Measurements from ENCODE around the gene MKLN1. TPM values are rescaled to one million over a fixed set of nuclear protein-coding genes. Genes with fewer than 3 reads are reported as not detected.
A peak's percentile ranks its signal among the peaks of the same experiment; 100 is the strongest.

Gene MKLN1
- total RNA-seq, 1 donor from 2014 or later: 44.9 TPM

DNA sequence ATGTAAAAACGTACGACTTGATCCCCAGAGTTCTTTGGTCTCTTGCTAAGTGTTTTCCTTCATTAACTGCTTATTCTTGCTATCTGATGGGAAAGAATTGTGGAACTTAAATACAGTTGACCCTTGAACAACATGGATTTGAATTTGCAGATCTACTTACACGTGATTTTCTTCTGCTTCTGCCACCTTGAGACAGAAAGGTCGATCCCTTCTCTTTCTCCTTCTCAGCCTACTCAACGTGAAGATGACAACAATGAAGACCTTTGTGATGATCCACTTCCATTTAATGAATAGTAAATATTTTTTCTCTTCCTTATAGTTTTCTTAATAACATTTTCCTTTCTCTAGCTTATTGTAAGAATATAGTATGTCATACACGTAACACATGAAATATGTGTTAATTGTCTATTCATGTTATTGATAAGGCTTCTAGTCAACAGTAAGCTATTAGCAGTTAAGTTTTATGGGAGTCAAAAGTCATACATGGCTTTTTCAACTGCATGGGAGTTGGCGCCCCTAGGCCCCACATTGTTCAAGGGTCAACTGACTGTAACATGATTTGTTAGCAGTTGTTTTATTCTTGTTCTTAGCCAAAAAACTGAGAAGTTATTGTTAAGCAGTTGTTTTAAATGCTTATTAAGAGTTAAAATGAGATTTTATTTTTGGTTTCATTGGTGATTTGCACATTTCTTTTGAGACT, 11.2 kb downstream of the MKLN1 start:
- ATAC-seq: no peak
- intact Hi-C loops (cut with micrococcal nuclease): no loop called here
- no peak for DNase-seq

DNA sequence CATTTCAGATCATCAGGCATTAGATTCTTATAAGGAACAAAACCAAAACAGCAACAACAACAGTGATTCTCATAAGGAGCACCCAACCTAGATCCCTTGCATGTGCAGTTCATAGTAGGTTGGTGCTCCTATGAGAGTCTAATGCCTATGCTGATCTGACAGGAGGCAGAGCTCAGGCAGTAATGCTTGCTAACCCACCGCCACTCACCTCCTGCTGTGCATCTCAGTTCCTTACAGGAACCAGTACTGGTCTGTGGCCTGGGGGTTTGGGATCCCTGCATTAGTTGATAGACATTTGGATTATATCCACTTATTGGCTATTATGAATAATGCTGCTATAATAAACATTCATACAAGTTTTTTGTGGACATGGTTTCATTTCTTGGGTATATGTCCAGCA, 14.0 kb downstream of the MKLN1 start:
- intact Hi-C loops (cut with micrococcal nuclease): no loop called here
- ATAC-seq (no peak), DNase-seq (no peak)

DNA sequence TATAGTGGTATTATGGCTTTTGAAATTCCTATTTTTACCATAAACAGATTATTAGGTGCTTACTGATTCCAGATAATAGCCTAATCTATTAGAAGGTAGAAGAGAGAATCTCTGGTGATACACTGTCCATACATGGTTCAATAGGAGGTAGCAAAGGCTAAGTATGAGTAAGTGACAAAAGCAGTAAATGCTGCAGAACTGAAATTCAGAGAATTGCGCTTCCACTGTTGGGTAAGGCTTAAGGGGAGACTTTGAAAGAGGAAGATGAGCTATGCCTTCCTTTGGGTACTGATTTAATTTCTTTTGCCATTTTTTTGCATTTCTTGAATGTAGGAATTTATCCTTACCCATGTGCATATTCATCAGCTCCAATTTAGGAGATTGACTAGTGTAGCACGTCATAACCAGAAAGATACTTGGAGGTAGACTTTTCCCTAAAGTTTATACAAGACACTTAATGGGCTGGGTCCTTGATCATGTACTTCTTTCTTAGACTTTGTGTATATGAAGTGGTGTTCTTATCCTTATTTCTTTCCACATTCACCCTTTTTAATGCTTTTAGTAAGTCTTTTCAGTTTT, 15.3 kb downstream of the MKLN1 start:
- no peak for DNase-seq
- no peak for ATAC-seq
- intact Hi-C loops (cut with micrococcal nuclease): no loop called here

DNA sequence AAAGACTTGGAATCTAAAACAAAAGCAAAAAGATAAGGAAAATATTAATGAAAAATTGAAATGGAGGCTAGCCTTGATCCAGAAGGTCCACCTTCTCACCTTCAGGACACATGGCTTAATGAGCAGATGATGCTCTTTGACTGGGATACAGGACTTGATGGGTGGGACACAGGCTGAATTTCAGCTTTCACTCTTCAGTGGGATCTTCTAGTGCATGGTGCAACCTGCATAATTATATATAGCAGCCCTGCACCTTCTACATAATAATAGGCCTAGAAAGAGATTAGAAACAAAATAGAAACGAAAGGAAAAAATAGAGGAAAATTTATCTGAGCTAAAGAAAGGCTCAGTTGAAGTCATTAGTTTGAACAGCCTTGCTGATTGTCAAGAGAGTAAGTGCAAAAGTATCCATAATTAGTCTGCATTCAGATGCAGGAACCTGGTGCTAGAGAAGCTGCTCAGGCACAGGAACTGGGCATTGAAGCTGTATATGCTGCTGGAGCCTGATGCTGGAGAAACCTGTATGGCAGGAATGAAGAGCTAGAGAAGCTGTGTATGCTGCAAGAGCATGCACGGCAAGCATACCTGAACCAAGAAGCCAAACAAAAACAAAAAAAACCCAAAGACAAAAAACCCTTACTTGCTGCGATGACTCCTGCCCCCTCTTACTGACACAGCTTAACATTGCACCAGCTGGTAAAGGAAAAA, 19.4 kb downstream of the MKLN1 start:
- no peak for DNase-seq
- peak; percentile 15 for ATAC-seq
- intact Hi-C loops (cut with micrococcal nuclease): no loop called here

DNA sequence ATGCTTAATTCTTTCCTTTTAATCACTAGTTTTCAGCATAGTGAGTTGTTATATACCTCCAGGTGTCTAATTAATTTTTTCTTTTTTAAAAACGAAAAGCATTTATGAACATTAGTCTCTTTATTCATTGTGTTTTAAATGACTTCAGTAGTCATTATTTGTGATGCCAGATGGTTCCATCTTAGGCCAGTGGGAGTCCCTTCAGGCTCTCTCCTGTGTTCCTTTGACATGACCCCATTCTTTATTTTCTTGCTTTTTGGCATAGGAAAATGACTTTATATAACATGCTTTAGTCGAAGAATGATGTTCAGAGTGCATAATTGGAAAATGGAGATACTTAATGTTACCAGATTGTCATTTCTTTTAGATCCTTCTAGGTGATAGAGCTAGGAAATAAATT, 24.4 kb downstream of the MKLN1 start:
- ATAC-seq (no peak), DNase-seq (no peak)
- intact Hi-C loops (cut with micrococcal nuclease): no loop called here

DNA sequence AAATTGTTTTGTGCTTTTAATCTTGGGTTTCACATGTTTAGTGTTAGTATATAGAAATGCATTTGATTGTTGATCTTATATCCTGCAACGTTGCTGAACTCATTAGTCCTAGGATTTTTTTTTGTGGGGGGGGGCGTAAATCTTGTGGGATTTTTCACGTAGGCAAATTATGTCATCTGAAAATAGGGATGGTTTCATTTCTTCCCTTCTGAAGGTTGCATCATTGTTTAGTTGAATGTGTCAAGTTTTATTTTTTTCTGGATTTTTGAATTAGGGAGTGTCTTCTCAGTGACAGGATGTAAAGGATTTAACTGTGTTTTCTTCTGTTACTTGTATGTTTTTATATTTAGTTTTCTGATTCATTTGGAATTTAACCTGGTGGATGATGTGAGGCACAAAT, 26.7 kb downstream of the MKLN1 start:
- ATAC-seq (no peak), DNase-seq (no peak)
- intact Hi-C loops (cut with micrococcal nuclease): no loop called here

DNA sequence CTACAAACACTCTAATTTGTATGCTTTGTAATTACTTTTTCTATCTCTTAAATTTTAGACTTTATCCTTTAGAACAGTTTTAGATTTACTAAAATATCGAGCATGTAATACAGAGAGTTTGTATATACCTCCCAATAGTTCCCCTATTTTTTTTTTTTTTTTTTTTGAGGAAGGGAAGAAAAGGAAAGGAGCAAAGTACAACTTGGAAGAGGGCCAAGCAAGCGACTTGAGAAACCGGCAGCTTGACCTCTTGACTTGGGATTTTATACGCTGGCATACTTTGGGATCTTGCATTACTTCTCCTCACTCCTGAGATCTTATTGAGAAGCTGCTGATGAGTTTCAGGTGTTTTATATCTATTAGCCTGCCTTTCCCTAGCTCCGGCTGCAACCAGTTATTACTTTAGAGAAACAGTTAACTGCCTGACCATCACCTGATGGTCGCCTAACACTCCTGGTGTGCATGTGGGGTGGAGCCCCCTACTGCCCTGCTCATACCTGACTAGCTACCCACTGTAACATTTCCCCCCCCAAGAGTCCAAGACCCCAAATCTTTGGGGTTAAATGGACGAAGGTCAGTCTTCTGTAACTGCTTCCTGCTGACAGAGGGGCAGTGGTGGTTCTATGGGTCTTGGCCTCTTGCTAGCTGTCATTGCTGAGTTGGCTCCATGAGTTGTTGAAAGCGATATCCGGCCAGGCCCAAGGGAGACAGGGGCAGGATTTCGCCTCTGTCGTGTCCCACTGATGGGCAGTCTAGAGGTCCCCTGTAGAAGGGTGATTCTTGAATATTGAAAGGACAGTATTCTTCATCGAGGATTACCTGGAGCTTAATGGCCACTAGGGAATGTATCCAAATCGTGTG, 28.5 kb downstream of the MKLN1 start:
- DNase-seq: no peak
- ATAC-seq: peak; percentile 23
- intact Hi-C loops (cut with micrococcal nuclease): no loop called here

DNA sequence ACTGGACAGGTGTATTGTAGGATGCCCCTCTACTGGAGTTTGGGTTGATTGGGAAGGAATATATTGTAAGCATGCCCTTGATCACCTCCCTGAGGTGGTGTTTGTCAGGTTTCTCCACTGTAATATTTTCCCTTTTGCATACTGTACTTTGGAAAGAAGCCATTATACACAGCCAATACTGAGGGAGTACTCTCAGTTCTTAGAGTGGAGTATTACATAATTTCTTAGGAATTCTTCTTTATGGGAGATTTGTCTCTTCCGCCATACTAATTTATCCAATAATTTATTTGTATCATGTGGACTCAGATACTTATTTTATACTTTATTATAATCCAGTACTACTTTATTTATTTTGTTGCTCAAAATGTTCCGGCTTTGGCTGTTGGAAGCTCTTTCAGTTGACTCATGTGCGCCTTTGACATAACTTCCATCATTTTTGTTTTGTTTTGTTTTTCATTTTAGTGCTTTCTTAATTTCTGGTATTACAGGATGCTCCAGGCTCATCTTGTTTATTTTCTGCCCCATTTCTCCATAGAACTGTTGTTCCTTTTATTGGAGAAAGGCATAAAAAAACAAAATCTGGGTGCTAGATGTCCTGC, 29.7 kb downstream of the MKLN1 start:
- intact Hi-C loops (cut with micrococcal nuclease): no loop called here
- DNase-seq (no peak), ATAC-seq (peak; percentile 52)

DNA sequence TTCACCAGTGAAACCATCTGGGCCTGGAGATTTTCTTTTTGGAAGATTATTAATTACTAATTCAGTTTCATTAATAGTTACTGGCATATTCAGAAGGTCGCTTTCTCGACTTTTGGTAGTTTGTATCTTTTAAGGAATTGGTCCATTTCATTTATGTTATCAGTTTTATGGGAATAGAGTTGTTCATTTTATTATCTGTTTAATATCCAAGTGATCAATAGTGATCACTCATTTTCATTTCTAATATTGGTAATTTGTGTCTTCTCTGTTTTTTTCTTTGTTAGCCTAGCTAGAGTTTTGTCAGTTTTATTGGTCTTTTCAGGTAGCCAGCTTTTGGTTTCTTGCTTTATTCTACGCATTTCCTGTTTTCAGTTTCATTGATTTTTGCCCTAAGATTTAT, 31.0 kb downstream of the MKLN1 start:
- no peak for DNase-seq
- intact Hi-C loops (cut with micrococcal nuclease): no loop called here
- no peak for ATAC-seq

DNA sequence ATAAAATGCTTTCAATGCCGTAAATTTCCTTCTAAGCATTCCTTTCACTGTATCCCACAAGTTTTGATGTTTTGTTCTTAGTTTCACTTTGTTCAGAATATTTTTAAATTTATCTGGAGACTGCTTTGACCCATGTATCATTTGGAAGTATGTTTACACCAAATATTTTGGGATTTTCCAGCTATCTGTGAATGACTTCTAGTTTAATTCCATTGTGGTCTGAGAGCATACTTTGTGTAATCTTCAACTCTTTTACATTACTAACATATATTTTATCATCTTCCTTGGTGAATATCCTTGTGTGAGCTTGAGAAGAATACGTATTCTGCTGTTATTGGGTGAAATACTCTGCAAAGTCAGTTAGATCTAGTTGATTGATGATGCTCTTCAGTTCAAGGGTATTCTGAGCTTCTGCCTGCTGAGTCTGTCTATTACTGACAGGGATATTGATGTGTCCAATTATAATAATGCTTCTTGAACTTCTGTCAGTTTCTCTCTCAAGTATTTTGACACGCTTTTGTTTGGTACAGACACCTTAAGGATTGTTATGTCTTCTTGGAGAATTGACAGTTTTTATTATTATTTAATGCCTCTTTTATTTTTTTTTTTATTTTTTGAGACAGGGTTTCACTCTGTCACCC, 31.6 kb downstream of the MKLN1 start:
- no peak for DNase-seq
- ATAC-seq: no peak
- intact Hi-C loops (cut with micrococcal nuclease): no loop called here

DNA sequence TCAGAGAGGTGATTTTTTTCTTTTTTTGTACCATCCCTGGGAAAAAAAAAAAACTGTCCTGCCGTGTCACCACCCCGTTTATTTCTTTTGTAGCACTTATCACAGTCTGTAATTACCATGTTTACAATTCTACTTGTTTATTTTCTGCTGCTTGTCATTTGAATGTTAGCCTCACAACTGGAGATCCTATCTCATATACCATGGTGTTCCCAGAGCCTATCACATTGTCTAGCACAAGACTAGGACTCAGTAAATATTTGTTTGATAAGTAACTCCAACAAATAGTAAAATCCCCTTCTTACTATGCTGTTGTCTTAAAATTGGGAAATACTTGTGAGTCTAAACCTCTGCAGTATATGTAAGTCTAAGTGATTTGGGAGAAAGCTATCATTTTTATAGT, 36.0 kb downstream of the MKLN1 start:
- DNase-seq (no peak), ATAC-seq (no peak)
- intact Hi-C loops (cut with micrococcal nuclease): no loop called here

DNA sequence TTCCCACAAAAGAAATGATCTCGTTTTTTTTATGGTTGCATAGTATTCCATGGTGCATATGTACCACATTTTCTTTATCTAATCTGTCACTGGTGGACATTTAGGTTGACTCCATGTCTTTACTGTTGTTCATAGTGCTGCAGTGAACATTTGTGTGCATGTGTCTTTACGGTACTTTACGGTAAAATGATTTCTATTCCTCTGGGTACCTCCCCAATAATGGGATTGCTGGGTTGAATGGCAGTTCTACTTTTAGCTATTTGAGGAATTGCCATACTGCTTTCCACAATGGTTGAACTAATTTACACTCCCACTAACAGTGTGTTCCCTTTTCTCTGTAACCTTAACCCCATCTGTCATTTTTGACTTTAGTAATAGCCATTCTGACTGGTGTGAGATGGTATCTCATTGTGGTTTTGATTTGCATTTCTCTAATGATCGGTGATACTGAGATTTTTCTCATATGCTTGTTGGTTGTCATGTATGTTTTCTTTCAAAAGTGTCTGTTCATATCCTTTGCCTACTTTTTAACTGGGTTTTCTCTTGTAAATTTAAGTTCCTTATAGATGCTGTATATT, 37.2 kb downstream of the MKLN1 start:
- DNase-seq (no peak), ATAC-seq (no peak)
- intact Hi-C loops (cut with micrococcal nuclease): no loop called here

DNA sequence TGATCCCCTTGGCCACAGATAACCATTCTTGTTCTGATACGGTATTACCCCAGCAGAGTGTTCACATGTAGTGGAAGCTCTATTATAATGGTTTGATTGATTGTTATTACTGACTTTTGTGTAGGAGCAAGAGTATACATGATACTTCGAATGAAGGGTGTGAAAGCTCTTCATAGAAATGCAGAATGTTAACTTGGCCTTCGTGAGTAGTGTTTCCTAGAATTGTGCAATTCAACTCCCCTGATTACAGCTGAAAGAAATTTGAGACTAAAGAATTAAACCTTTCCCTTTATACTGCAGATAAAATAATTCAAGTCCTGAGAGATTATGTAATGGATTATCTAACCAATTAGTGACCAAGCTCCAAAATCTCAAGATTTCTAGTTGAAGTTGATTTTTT, 38.2 kb downstream of the MKLN1 start:
- DNase-seq: no peak
- ATAC-seq: peak; percentile 74
- intact Hi-C loops (cut with micrococcal nuclease): no loop called here

DNA sequence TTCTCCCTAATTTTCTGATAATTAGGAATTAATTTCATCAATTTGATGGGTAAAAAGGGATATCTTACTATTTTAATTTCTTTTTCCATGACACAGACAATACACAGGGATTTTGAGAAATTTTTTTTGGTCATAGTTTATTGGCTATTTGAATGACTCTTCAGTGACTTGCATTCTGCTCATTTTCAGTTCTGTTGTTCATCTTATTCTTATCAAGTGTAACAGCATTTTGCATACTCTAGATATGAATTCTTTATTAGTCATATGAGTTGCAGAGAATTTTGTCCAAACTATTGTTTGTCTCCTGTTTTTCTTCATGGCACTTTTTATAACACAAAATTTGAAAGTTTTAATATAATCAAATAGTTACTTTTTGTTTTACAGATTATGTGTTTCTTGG, 41.7 kb downstream of the MKLN1 start:
- no peak for DNase-seq
- intact Hi-C loops (cut with micrococcal nuclease): no loop called here
- ATAC-seq: no peak

DNA sequence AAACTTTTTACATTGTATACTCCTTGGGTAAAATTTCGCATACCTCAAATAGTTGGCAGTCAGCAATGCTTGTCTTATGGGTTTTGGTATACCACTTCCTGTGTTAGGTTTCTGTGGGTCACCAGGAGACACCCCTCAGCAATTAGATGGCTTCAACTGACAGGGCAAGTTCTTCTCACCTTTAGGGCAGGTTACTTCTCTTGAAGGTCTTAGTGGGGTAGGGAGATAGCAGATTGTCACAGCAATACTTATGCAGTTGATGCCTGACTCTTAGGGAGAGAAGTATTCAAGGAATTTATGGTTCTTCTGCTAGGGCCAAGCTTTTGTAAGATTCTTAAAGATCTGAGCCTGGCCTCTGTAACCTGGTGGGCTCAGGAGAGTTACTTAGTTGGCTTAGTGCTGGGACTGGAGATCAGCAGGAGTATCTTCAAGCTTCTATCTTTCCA, 42.9 kb downstream of the MKLN1 start:
- no peak for DNase-seq
- ATAC-seq: no peak
- intact Hi-C loops (cut with micrococcal nuclease): no loop called here

DNA sequence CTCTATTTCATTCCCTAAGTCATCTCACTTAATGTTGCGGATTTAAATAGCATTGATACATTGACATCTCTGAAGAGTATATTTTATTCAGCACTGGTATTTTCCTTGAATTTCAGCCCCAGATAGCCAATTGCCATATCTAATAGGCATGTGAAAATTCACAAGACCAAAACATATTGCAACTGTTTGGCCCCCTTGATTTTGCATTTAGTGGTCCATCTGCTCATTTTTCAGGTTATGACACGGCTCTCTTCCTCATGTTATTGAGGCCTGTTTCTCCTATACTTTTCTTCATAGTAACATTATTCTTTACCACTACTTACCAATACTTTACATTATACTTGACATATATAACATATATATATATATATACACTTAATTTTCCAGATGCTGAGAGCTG, 43.7 kb downstream of the MKLN1 start:
- DNase-seq (no peak), ATAC-seq (no peak)
- intact Hi-C loops (cut with micrococcal nuclease): no loop called here

DNA sequence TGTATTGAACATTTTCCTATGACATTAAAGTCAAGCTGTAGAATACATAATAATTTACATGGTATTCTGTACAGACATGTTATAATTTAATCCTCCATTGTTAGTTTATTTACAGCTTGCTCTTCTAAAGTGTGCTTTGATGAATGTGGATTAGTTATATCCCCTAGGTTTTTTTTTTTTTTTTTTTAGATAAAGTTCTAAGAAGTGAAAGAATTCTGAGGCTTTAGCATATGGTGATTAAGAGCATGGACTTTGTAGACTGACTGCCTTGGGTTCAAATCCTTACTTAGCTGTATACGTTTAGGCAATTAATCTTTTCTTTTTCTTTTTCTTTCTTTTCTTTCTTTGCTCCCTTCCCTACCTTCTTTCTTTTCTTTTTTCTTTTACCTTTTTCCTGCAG, 44.9 kb downstream of the MKLN1 start:
- ATAC-seq (no peak), DNase-seq (no peak)
- intact Hi-C loops (cut with micrococcal nuclease): no loop called here

DNA sequence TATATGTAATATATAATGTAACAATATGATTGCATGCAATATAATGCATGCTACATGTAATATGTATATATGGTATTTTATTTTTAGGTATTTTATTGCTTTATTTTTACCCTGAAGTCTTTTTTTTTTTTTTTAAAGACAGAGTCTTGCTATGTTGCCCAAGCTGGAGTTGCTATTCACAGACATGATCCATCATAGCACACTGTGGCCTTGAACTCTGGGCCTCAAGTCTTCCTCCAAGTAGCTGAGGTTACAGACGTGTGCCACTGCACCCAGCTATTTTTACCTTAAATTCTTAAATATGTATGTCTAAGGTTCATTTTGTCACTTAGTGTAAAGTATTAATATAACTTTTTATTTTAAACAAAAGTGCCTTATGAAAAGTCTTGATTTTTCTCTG, 47.1 kb downstream of the MKLN1 start:
- no peak for ATAC-seq
- no peak for DNase-seq
- intact Hi-C loops (cut with micrococcal nuclease): no loop called here

Data from left ventricle myocardium superior (tissue), 1 donor.